GM19240 (cell line): ENCODE results near the gene FXYD6.

Experiments
- DNase-seq: peaks from one replicate; pipeline ENCODE4 v3.0.0; 2011; ENCODE audit warnings: low spot score; ENCODE audit not compliant: insufficient read length

Gene FXYD6

GRCh38 chr11:117830674-117831351 lies 45.6 kb downstream of the FXYD6 start:
- no peak for DNase-seq

DNA sequence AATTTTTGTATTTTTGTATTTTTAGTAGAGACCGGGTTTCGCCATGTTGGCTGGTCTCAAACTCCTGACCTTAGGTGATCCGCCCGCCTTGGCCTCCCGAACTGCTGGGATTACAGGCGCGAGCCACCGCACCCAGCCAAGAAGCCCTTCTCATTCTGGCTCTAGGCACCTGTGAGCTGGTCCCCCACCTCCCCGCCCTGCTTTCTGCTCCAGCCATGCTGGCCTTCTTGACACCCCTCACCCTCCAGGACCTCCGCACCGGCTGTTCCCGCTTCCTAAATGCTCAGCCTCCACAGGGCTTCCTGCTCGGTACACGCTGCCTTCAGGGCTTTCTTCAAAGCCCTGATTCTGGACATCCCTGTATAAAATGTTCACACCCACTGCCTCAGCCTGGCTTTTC lies 46.4 kb downstream of the FXYD6 start:
- no peak for DNase-seq

DNA sequence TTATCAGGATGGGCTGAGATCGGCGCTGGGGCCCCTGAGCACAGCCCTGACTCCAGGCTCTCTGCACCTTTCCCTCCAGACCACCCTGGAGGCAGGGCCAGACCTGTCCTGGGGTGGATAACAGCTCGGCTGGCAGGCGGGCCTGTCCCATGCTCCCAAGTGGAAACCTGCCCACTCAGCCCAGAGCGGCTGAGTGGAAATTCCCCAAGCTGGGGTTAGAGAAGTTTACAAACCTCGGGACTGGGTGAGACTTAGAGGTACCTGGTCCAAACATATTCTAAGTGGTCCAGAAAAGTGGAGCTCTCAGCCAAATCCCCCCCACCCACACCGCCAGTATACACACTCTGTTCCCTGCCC lies 47.1 kb downstream of the FXYD6 start:
- DNase-seq: no peak

DNA sequence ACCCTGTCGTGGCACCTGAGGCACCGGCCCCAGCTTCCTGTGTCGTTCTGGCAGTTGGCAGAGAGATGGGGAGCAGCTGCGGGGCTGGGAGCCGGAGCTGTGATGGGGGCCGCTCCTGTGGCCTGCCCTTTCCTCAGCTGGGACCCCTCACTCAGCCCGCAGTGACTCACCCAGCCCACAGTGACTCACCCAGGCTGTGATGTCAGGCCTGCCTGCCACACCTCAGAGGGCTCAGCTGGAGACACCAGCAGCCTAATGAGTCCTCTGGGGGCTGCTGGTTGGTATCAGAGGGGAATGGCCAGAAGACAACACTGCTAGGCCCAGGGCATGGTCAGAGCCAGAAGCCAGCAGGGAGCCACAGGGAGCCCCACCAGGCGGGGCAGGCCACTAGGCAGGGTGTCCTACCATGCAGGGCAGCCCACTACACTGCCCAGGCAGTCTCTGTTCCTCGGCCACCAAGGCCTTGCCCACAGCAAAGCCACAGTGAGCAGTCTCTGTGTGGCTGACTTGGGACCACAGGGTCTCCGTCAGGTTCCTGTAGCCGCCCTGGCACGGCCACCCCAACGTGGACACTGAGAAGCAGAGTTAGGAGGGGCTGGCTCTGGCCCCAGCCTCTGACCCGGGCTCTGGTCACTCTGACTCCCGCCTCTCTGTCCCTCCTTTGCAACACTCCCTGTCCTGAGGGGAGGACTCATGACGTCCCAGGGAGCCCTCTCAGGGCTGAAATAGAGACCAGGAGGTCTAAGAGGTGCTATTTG lies 47.7 kb downstream of the FXYD6 start:
- DNase-seq: no peak

DNA sequence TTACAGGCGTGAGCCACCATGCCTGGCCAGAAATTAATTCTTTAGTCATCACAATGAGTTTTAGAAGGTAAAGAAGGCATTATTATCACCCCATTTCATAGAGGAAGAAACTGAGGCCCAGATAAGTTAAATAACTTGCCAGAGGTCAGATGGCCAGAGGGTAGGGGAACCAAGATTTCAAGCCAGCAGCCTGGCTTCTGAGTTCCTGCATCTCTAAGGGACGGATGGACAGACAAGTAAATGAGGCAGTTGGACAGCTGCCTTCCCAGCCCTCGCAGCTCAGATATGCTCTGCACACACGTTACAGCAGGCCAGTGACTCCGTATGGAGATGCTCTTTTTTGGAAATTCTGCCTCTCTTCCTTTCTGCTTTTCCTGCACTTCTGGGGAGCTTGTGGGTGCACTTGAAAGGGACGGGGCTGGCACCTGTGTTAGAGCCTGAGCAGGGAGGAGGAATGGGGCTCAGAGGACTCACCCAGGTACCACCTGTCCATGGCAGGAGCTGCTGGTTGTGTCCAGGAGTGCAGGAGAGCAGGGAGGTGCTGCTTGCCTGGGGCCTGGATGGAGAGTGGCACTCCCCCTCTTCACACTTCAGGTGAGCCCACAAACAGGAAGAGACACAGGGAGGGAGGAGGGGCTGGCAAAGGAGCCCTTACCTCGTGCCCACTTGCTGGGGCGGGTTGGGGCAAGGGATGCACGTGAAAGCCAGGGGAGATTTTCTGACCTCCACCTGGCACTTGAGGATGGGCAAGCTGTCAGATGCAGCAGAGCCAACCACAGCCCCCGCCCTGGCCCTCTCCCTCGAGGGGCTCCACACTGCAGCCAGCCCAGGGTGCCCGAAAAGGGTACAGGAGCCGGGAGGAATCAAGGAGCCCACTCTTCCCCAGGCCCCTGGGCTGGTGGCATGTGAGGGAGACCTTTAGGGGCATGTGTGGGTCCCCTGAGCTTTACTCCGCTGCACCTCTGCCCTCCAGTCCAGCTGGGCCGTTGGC lies 48.6 kb downstream of the FXYD6 start:
- DNase-seq: no peak

DNA sequence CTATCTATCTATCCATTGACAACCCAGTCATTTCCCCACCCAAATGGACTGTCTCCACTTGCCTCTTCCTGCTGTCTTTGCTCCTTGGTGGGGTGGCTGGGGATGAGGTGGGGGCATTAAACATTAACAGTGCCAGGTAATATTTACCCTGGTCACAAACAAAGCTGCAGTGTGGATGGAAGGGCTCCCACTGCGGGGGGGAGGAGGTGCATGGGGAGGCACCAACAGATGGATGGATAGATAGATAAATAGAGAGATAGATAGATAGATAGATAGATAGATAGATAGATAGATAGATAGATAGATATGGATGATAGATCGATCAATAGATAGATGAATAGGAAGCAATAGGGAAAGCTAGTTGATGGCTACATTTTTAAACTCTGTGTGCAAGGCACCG lies 49.6 kb downstream of the FXYD6 start:
- DNase-seq: no peak

DNA sequence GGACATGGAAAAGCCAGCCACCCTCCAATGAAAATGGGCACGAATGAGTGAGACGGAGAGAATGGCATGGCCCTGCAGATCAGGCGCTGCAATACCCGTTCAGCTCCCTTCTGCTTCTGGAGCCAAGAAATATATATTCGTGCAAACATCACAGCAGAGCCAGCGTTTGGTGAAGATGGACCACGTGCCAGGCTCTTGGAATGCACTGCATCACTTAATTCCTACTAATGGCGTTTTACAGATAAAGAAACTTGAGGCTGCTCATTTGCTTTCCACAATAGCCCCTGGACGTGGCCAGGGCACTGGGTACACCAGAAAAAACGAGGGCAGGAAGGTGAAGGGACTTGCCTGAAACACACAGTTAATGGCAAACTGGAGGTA lies 50.3 kb downstream of the FXYD6 start:
- DNase-seq: no peak

DNA sequence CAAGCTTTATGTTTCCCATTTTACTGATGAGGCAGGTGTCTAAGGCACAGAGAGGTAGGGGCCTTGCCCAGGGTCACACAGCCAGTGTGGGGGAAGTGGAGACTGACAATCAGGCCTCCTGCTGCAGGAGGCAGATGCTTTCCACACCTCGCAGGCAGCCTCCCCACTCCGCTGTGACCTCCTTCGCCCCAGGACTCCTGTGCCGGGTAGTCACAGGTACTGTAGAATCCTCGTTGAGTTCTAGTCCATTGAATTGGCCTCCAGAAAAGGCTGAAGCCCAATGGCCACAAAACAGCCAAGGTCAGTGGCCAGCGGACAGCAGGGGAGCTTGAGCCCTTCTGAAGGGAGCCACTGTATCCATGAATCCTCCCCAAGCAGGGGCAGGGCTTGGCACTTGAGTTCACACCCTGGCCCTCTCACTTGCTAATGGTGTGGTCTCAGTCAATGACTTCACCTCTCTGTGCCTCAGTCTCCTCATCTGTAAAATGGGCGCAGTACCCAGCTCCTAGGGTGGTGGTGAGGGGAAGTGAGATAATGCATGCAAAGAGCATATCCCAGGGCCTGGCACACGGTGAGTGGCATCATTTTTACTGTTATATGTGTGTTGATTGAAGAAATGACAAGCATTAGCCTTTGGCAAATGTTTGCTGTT lies 50.8 kb downstream of the FXYD6 start:
- DNase-seq: no peak

GRCh38 chr11:117824571-117825537 lies 51.6 kb downstream of the FXYD6 start, which contains the start of gene FXYD2:
Gene FXYD2, minus strand, starts transcription at chr11:117824744. Its CDS starts 66 bp downstream, at chr11:117824678.
- no peak for DNase-seq

GRCh38 chr11:117823946-117824420 lies 52.5 kb downstream of the FXYD6 start:
- DNase-seq: no peak

GRCh38 chr11:117823294-117823945 lies 53.0 kb downstream of the FXYD6 start:
- no peak for DNase-seq

DNA sequence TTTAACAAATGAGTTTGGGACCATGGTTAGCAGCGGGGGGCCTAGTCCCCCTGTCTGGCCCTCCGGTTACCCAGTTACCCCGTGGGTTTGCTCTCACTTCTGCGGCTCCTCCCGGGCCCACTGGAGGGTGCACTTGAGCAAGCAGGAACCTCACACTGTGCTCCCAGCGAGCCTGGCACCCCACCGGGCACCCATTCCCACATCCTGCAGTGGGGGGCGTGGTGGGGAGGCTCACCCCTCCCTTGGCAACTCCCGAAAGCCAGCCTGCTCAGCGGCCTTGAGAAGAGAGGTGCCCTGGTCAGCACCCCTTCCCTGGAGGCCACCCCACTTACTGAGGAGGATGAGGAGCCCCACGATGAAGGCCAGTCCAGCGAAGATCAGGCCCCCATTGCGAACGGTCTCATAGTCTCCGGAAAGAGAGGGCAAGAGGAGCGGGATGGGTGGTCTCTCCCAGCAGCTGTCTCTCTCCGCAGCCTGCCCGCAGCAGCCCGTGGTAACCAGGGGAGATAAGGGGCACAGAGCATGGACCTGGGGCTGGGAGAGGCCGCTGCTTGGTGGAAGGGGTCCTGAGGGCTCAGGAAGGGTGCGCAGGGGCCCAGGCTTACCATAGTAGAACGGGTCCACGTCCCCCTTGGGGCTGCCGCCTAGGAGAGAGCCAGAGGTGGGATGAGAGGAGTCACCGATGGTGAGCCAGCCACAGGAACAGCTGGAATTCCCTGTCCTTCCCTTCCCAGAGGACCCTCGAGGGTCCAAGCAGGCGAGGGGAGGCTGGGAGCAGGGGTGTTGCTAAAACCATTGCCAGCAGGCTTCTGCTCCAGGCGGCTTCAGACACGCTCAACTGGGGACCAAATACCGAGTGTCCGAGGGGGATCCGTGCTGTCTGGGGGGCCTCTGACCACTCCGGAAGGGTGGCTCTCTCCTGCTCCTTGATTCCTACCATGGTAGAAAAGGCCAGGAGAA lies 54.1 kb downstream of the FXYD6 start:
- DNase-seq: no peak

DNA sequence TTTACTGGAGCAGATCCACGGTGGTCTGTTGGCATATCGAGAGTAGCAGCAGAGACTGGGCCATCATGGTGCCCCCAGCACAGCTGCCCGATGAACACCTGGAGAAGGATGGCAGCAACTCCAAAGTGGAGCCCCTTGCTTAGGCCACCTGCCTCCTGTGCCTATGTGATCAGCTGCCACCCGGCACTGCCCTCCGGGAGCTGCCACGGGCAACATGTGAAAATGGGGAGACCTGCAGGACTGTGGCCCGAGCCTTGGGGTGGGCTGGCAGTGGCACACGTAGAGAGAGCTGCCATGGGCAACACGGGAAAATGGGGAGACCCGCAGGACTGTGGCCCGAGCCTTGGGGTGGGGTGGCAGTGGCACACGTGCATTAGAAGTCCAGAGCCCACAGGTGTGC lies 55.0 kb downstream of the FXYD6 start:
- no peak for DNase-seq

DNA sequence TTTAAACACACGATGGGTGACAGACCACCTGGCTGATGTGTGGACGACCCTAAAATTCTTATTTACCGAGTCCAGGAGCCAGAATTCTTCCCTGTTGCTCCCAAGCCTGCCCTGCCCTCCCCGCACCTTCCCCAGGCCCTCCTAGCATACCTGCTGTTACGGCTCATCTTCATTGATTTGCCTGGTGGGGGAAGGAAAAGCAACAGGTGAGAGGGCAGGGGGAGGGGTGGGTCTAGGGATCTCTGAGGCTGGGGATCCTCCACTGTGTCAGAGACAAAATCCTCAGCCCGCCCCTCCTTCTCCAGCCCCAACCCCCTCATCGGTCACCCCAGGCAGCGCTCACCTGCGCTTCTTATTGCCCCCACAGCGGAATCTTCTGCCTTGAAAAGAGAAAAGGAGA lies 55.9 kb downstream of the FXYD6 start:
- no peak for DNase-seq

GRCh38 chr11:117820071-117820470 lies 56.4 kb downstream of the FXYD6 start:
- DNase-seq: no peak

DNA sequence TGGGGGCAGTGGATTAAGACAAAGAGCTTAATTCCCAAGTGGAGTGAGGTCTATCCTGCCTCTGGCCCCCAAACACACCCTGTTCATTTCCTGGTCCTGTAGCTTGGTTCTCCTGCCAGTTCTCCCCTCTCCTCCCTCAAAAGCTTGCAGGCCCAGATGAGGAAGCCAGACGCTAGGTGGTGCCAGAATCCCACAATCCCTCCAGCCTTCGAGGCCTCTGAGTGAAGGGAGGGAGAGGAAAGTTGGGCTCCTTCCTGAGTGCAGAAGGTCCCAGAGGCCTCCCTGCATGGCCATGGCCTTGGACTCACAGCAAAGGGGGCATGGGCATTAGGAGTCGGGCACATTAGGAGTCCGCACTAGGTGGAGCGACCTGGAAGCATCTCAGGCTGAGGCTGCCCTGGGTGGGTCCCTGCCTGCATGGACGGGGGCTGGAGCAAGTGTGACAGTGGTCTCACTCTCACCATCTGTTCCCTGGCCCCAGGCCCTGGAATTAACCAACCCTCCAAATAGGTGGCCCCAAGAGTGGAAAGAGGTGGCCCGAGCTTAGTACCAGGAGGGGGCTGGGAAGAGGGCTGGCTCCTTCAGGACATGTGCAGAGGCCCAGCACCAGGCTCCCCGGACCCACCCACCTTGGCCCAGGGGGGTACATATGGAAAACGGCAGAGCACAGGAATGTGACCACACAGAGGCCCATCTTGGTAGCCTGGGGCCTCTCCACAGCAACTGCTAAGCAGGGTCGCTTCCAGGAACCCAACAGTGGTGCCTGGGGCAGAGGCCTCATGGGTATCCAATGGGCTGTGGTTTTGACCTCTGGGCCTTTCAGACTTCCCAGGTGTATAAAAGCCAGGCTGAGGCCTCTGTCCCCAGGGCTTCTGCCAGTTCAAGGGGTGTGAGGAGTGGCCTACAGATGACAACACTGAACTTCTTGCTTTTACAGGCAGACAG lies 57.1 kb downstream of the FXYD6 start:
- DNase-seq: no peak
